ENCODE results near the gene PEX7. TPM values are rescaled to one million over a fixed set of nuclear protein-coding genes. Genes with fewer than 3 reads are reported as not detected.

Gene PEX7
- total and polyA plus RNA-seq, 2 donors (not counting 1 experiment from before 2014, with no cell fraction given) = 10.2 to 18.0 TPM

DNA sequence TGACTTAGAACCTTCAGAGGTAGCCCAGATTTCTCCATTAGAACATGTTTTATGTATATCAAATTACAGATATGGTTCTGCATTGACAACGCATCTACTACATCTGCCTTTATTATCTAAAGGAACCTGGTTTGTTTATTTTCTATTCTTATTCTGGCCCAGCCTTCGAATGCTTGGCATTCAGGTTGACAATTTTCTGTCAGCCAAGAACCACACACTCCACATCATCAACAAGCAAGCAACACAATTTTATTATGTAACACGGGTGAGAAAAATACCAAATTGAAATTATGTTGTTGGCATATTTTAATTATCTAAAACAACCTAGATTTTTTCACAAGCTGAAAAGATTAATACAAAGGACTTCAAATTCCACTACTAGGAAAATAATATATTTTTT lies 44.7 kb upstream of the PEX7 start:
- Histone ChIP-seq H3K9me3 (ENCODE audit: control insufficient read depth, insufficient read depth, low read depth, low read length) (no peaks in the 10 kb centered on the region), H3K79me2 (ENCODE audit: control insufficient read depth, insufficient read depth, low read length) (peaks cover 46% of the 10 kb centered on the region), H3K9ac (ENCODE audit: insufficient read depth, low read length) (no peak overlapping the region), H2AFZ (ENCODE audit: low read length) (no peak overlapping the region), H4K20me1 (ENCODE audit: control insufficient read depth, extremely low read depth, insufficient read depth, low read length) (no peaks in the 10 kb centered on the region), H3K36me3 (ENCODE audit: control insufficient read depth, insufficient read depth, low read length) (no peaks in the 10 kb centered on the region), H3K27ac (ENCODE audit: insufficient read depth, low read length) (no peak overlapping the region), H3K4me1 (ENCODE audit: control insufficient read depth, extremely low read depth, insufficient read depth, low read length) (peaks cover 5% of the 10 kb centered on the region), H3K4me3 (replicated peaks in 1 of 4; ENCODE audit: control extremely low read depth in 1 of 4, insufficient read depth in 1 of 4, low read depth in 3 of 4, low read length in 4 of 4) (no peak overlapping the region), H3K4me2 (ENCODE audit: extremely low read depth, insufficient read depth, low read length) (no peak overlapping the region), H3K27me3 (ENCODE audit: control insufficient read depth, insufficient read depth, low read length) (no peaks in the 10 kb centered on the region)
- DNase-seq (ENCODE audit: low read depth in 2 of 2) = no peak
- TF ChIP-seq, protein P1, sequence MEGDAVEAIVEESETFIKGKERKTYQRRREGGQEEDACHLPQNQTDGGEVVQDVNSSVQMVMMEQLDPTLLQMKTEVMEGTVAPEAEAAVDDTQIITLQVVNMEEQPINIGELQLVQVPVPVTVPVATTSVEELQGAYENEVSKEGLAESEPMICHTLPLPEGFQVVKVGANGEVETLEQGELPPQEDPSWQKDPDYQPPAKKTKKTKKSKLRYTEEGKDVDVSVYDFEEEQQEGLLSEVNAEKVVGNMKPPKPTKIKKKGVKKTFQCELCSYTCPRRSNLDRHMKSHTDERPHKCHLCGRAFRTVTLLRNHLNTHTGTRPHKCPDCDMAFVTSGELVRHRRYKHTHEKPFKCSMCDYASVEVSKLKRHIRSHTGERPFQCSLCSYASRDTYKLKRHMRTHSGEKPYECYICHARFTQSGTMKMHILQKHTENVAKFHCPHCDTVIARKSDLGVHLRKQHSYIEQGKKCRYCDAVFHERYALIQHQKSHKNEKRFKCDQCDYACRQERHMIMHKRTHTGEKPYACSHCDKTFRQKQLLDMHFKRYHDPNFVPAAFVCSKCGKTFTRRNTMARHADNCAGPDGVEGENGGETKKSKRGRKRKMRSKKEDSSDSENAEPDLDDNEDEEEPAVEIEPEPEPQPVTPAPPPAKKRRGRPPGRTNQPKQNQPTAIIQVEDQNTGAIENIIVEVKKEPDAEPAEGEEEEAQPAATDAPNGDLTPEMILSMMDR (conservative IDR thresholded peaks at IDR 0.05 in 1 of 2, IDR thresholded peaks at IDR 0.05 in 1 of 2; ENCODE audit: low read depth in 1 of 2, low read length in 2 of 2) = no peak
- no peak for TF ChIP-seq EZH2 (IDR thresholded peaks at IDR 0.05; ENCODE audit: low read length, missing control alignments)

DNA sequence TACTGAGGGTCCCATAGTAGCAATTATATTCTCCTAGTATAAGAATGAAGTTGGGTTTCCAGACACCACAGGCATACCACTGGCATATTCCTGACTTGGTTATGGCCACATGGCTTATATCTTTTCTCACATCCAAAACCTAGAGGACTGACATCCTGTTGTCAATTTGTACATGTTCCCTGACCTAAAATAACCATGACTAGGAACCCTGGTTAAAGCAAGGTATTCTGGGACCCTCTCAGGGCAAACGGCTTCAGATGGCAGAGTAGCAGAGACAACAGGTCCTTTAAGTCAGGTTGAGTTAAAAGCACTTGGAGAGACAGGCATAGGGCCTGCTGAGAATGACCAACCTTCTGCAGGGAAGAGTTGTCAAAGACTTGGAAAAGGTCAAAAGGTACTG lies 42.7 kb upstream of the PEX7 start:
- peaks cover 46% of the 10 kb centered on the region for H3K79me2 ChIP-seq (ENCODE audit: control insufficient read depth, insufficient read depth, low read length)
- no peak for DNase-seq (ENCODE audit: low read depth in 2 of 2)
- H3K4me3 ChIP-seq (replicated peaks in 1 of 4; ENCODE audit: control extremely low read depth in 1 of 4, insufficient read depth in 1 of 4, low read depth in 3 of 4, low read length in 4 of 4) = no peak overlapping the region
- H3K4me2 ChIP-seq (ENCODE audit: extremely low read depth, insufficient read depth, low read length) = no peak overlapping the region
- no peaks in the 10 kb centered on the region for H3K36me3 ChIP-seq (ENCODE audit: control insufficient read depth, insufficient read depth, low read length)
- no peaks in the 10 kb centered on the region for H4K20me1 ChIP-seq (ENCODE audit: control insufficient read depth, extremely low read depth, insufficient read depth, low read length)
- no peaks in the 10 kb centered on the region for H3K9me3 ChIP-seq (ENCODE audit: control insufficient read depth, insufficient read depth, low read depth, low read length)
- peaks cover 8% of the 10 kb centered on the region for H3K4me1 ChIP-seq (ENCODE audit: control insufficient read depth, extremely low read depth, insufficient read depth, low read length)
- no peak for TF ChIP-seq EZH2 (IDR thresholded peaks at IDR 0.05; ENCODE audit: low read length, missing control alignments)
- TF ChIP-seq, protein P1 (conservative IDR thresholded peaks at IDR 0.05 in 1 of 2, IDR thresholded peaks at IDR 0.05 in 1 of 2; ENCODE audit: low read depth in 1 of 2, low read length in 2 of 2) = no peak
- H3K9ac ChIP-seq (ENCODE audit: insufficient read depth, low read length) = no peak overlapping the region
- H3K27ac ChIP-seq (ENCODE audit: insufficient read depth, low read length) = no peak overlapping the region
- no peak overlapping the region for H2AFZ ChIP-seq (ENCODE audit: low read length)
- H3K27me3 ChIP-seq (ENCODE audit: control insufficient read depth, insufficient read depth, low read length) = no peaks in the 10 kb centered on the region

DNA sequence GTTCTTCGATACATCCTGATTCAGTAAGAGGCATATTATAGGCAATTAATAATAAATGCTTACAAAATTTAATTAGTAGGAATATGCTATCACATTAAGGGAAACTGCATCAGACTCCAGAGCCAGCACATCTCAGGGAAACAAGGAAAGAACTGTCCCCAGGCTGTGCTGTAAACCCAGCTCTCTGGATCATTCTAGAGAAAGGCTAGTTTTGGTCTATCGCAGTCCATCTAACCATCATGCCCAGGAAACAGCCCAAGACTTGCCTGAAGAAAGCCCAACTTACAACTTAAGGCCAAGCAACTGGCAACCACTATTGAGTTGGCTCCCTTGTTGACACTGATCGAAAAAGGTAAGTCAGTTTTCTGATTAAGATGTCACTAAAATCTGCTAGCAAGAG lies 41.4 kb upstream of the PEX7 start:
- Histone ChIP-seq H4K20me1 (ENCODE audit: control insufficient read depth, extremely low read depth, insufficient read depth, low read length) (no peaks in the 10 kb centered on the region), H3K4me1 (ENCODE audit: control insufficient read depth, extremely low read depth, insufficient read depth, low read length) (peaks cover 14% of the 10 kb centered on the region), H3K27ac (ENCODE audit: insufficient read depth, low read length) (no peak overlapping the region), H3K4me3 (replicated peaks in 1 of 4; ENCODE audit: control extremely low read depth in 1 of 4, insufficient read depth in 1 of 4, low read depth in 3 of 4, low read length in 4 of 4) (no peak overlapping the region), H2AFZ (ENCODE audit: low read length) (no peak overlapping the region), H3K79me2 (ENCODE audit: control insufficient read depth, insufficient read depth, low read length) (peaks cover 53% of the 10 kb centered on the region), H3K9ac (ENCODE audit: insufficient read depth, low read length) (no peak overlapping the region), H3K36me3 (ENCODE audit: control insufficient read depth, insufficient read depth, low read length) (peaks cover 2% of the 10 kb centered on the region), H3K4me2 (ENCODE audit: extremely low read depth, insufficient read depth, low read length) (no peak overlapping the region), H3K27me3 (ENCODE audit: control insufficient read depth, insufficient read depth, low read length) (no peaks in the 10 kb centered on the region), H3K9me3 (ENCODE audit: control insufficient read depth, insufficient read depth, low read depth, low read length) (no peaks in the 10 kb centered on the region)
- DNase-seq (ENCODE audit: low read depth in 2 of 2) = no peak
- no peak for TF ChIP-seq EZH2 (IDR thresholded peaks at IDR 0.05; ENCODE audit: low read length, missing control alignments)
- TF ChIP-seq, protein P1 (conservative IDR thresholded peaks at IDR 0.05 in 1 of 2, IDR thresholded peaks at IDR 0.05 in 1 of 2; ENCODE audit: low read depth in 1 of 2, low read length in 2 of 2) = no peak

All from fibroblast of lung (primary cell).